ENCODE data around the gene PLXNA1.

Gene PLXNA1

GRCh38 chr3:126968391-126969390 lies 14.2 kb upstream of the PLXNA1 start:
- DNase-seq, result no peak

- no peak for DNase-seq
Observed at GRCh38 chr3:126969586-126969985, 13.3 kb upstream of the PLXNA1 start.

- no peak for DNase-seq
Observed at GRCh38 chr3:126970101-126970500, 12.8 kb upstream of the PLXNA1 start.

GRCh38 chr3:126970921-126971320 lies 12.0 kb upstream of the PLXNA1 start:
- DNase-seq, result no peak

GRCh38 chr3:126971891-126972351 lies 11.0 kb upstream of the PLXNA1 start:
- no peak for DNase-seq

GRCh38 chr3:126972866-126973265 lies 10.0 kb upstream of the PLXNA1 start:
- DNase-seq, result no peak

GRCh38 chr3:126973814-126974213 lies 9.1 kb upstream of the PLXNA1 start:
- no peak for DNase-seq

- DNase-seq, result no peak
Observed at GRCh38 chr3:126974756-126975155, 8.2 kb upstream of the PLXNA1 start.

GRCh38 chr3:126976906-126977305 lies 6.0 kb upstream of the PLXNA1 start:
- DNase-seq, result no peak

GRCh38 chr3:126977821-126978220 lies 5.1 kb upstream of the PLXNA1 start:
- DNase-seq, result no peak

GRCh38 chr3:126978291-126978690 lies 4.6 kb upstream of the PLXNA1 start:
- no peak for DNase-seq

- no peak for DNase-seq
Observed at GRCh38 chr3:126979046-126979628, 3.8 kb upstream of the PLXNA1 start.

GRCh38 chr3:126980266-126980811 lies 2.6 kb upstream of the PLXNA1 start:
- no peak for DNase-seq

GRCh38 chr3:126982126-126982470 lies 817 bp upstream of the PLXNA1 start:
- no peak for DNase-seq

- no peak for DNase-seq
Observed at GRCh38 chr3:126983276-126983652, 349 bp downstream of the PLXNA1 start.

- DNase-seq, result peak; percentile 30
Observed at GRCh38 chr3:126983653-126984390, 907 bp downstream of the PLXNA1 start.

- no peak for DNase-seq
Observed at GRCh38 chr3:126984391-126985131, 1.6 kb downstream of the PLXNA1 start.

GRCh38 chr3:126985132-126985985 lies 2.4 kb downstream of the PLXNA1 start:
- DNase-seq, result peak; percentile 9

- DNase-seq, result no peak
Observed at GRCh38 chr3:126986001-126986400, 3.1 kb downstream of the PLXNA1 start.

GRCh38 chr3:126987129-126987528 lies 4.2 kb downstream of the PLXNA1 start:
- DNase-seq, result no peak

GRCh38 chr3:126987596-126987995 lies 4.7 kb downstream of the PLXNA1 start:
- no peak for DNase-seq

All from DMS79 treated with DMSO at 0.1 percent for 48 hours (cell line).